Calu3 (cell line): ENCODE data around the gene RERE. TPM values are rescaled to one million over a fixed set of nuclear protein-coding genes. Genes with fewer than 3 reads are reported as not detected.

Source experiments
- BruUV-seq: library from RNA; stranded (reverse); fragments of 400-500 nt; replicated peaks from 2 replicates; lab custom pipeline; 2021; lab: Mats Ljungman, UMichigan
- CTCF ChIA-PET: fragments of 300-600 bp; sonication (Branson Sonifier 250); formaldehyde crosslinking; loops from one replicate; lab custom pipeline; 2022; ENCODE audit warnings: antibody characterized with exemption; lab: Charles Lee
- DNase-seq: peaks from one replicate; pipeline ENCODE4 v3.0.0; 2022
- H3K27ac Mint-ChIP-seq: one replicate; pipeline ENCODE4 v1.8.0; 2022; ENCODE audit warnings: mixed read lengths; ENCODE audit not compliant: unreplicated experiment
- H3K27me3 Mint-ChIP-seq: one replicate; pipeline ENCODE4 v1.8.0; 2022; ENCODE audit warnings: mixed read lengths; ENCODE audit not compliant: unreplicated experiment
- H3K36me3 Mint-ChIP-seq: one replicate; pipeline ENCODE4 v1.8.0; 2022; ENCODE audit warnings: mild to moderate bottlenecking, moderate library complexity, mixed read lengths; ENCODE audit not compliant: insufficient read depth, unreplicated experiment
- H3K4me1 Mint-ChIP-seq: one replicate; pipeline ENCODE4 v1.8.0; 2022; ENCODE audit warnings: mild to moderate bottlenecking, low read depth, mixed read lengths; ENCODE audit not compliant: unreplicated experiment
- H3K4me3 Mint-ChIP-seq: one replicate; pipeline ENCODE4 v1.8.0; 2022; ENCODE audit warnings: mild to moderate bottlenecking, low read depth, moderate library complexity, mixed read lengths; ENCODE audit not compliant: unreplicated experiment
- H3K9me3 Mint-ChIP-seq: one replicate; pipeline ENCODE4 v1.8.0; 2022; ENCODE audit warnings: low read depth, mixed read lengths; ENCODE audit not compliant: unreplicated experiment
- intact Hi-C: fragments of 100-400 bp; cut with micrococcal nuclease; formaldehyde crosslinking; loops from one replicate; pipeline ENCODE4 v1.10.0; 2022; ENCODE audit not compliant: unreplicated experiment
- total RNA-seq: library from RNA; stranded (reverse); gene quantifications from 2 replicates; pipeline ENCODE4 v1.2.3, GENCODE V29; 2022
- TF ChIP-seq, protein P1 (sequence below): fragments of 200-600 bp; IDR thresholded peaks from one replicate; pipeline ENCODE4 v1.8.0; 2022; ENCODE audit warnings: antibody characterized with exemption; ENCODE audit not compliant: unreplicated experiment

Gene RERE
- total RNA-seq, 1 experiment from 2014 or later, result 45.9 TPM

- Mint-ChIP-seq H3K4me1 (peaks cover 10% of the 10 kb centered on the region), H3K4me3 (peak overlapping the region; percentile 84), H3K9me3 (no peaks in the 10 kb centered on the region), H3K27ac (peak overlapping the region; percentile 93), H3K27me3 (no peaks in the 10 kb centered on the region), H3K36me3 (peaks cover 26% of the 10 kb centered on the region)
- no peak for DNase-seq
- BruUV-seq, result no TSS peak
- intact Hi-C loops, result loop anchor here (5.0 kb wide), 1 partner anchor 280 kb away; no protein-coding TSS in a partner anchor
- TF ChIP-seq, protein P1, sequence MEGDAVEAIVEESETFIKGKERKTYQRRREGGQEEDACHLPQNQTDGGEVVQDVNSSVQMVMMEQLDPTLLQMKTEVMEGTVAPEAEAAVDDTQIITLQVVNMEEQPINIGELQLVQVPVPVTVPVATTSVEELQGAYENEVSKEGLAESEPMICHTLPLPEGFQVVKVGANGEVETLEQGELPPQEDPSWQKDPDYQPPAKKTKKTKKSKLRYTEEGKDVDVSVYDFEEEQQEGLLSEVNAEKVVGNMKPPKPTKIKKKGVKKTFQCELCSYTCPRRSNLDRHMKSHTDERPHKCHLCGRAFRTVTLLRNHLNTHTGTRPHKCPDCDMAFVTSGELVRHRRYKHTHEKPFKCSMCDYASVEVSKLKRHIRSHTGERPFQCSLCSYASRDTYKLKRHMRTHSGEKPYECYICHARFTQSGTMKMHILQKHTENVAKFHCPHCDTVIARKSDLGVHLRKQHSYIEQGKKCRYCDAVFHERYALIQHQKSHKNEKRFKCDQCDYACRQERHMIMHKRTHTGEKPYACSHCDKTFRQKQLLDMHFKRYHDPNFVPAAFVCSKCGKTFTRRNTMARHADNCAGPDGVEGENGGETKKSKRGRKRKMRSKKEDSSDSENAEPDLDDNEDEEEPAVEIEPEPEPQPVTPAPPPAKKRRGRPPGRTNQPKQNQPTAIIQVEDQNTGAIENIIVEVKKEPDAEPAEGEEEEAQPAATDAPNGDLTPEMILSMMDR, result no peak
- CTCF ChIA-PET, result no interaction called here
Observed at GRCh38 chr1:8702472-8702849, 115.0 kb downstream of the RERE start.

- H3K36me3 Mint-ChIP-seq, result peaks cover 26% of the 10 kb centered on the region
- peak overlapping the region; percentile 84 for H3K4me3 Mint-ChIP-seq
- no peaks in the 10 kb centered on the region for H3K9me3 Mint-ChIP-seq
- TF ChIP-seq, protein P1, result no peak
- intact Hi-C loops, result loop anchor here (5.0 kb wide), 1 partner anchor 280 kb away; no protein-coding TSS in a partner anchor
- CTCF ChIA-PET, result interaction anchor here (1.2 to 1.3 kb wide), 2 partner anchors 25 to 38 kb away, joined by 5 to 8 read pairs; no protein-coding TSS in a partner anchor
- peak overlapping the region; percentile 93 for H3K27ac Mint-ChIP-seq
- peaks cover 10% of the 10 kb centered on the region for H3K4me1 Mint-ChIP-seq
- DNase-seq, result peak; percentile 61
- TSS peak; percentile 57 for BruUV-seq
- no peaks in the 10 kb centered on the region for H3K27me3 Mint-ChIP-seq
Observed at GRCh38 chr1:8701794-8702471, 115.5 kb downstream of the RERE start.

DNA sequence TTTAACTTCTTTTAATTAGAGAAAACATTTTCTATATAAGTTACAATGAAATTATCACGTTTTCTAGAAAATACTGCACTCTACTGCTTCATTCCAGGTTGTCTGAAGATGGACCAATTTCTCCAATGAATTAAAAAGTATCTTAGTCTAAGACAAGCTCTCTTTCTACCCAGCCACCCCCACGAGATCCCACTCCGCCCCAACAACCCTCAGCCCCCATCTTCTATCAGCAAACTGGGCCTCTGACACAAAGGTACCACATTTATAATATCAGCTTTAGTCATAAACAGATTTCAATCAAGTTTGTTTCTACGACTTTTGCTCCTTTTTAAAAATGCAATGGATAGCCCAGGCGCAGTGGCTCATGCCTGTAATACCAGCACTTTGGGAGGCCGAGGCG lies 117.8 kb downstream of the RERE start:
- Mint-ChIP-seq H3K36me3 (peaks cover 26% of the 10 kb centered on the region), H3K27me3 (no peaks in the 10 kb centered on the region), H3K4me1 (peaks cover under 1% of the 10 kb centered on the region), H3K4me3 (no peak overlapping the region), H3K9me3 (no peaks in the 10 kb centered on the region), H3K27ac (no peak overlapping the region)
- DNase-seq, result no peak
- intact Hi-C loops, result loop anchor here (5.0 kb wide), 1 partner anchor 277 kb away; no protein-coding TSS in a partner anchor
- CTCF ChIA-PET, result no interaction called here
- TF ChIP-seq, protein P1, result no peak
- no TSS peak for BruUV-seq

DNA sequence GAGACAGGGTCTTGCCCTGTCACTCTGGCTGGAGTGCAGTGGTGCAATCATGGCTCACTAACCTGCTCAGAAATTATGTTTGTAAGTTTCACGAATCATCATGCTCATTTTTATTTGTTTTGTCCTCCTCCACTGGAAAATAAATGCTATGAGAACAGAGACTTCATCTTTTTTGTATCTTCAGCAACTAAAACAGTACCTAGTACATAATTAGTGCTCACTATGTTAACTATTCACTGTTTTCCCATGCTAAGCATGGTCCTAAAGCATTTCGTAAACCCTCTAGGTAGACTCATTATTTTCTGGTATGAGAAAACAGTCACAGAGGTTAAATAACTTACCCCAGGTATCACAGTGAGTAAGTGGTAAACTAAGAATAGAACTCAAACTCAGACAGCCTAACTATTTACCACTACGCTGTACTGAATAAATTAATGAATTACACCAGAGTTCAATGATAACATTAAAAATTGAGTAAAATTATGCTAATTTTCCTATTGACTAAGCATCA lies 118.4 kb downstream of the RERE start:
- intact Hi-C loops, result no loop called here
- DNase-seq, result no peak
- H3K27ac Mint-ChIP-seq, result no peak overlapping the region
- TF ChIP-seq, protein P1, result no peak
- peaks cover 26% of the 10 kb centered on the region for H3K36me3 Mint-ChIP-seq
- H3K4me1 Mint-ChIP-seq, result no peaks in the 10 kb centered on the region
- H3K27me3 Mint-ChIP-seq, result no peaks in the 10 kb centered on the region
- no peaks in the 10 kb centered on the region for H3K9me3 Mint-ChIP-seq
- no peak overlapping the region for H3K4me3 Mint-ChIP-seq
- no TSS peak for BruUV-seq
- CTCF ChIA-PET, result no interaction called here
